IPS-18c (cell line): ENCODE results near the gene ARHGAP26.

Experiments
- H3K4me3 ChIP-seq: 2 replicates; pipeline ENCODE4 v1.7.0; 2013; ENCODE audit warnings: low read depth, mild to moderate bottlenecking, low read length, moderate library complexity; ENCODE audit not compliant: insufficient read depth
- H3K9me3 ChIP-seq: one replicate; pipeline ENCODE4 v1.6.1; 2013; ENCODE audit warnings: mild to moderate bottlenecking, low read length, moderate library complexity; ENCODE audit not compliant: control insufficient read depth, insufficient read depth

Gene ARHGAP26

DNA sequence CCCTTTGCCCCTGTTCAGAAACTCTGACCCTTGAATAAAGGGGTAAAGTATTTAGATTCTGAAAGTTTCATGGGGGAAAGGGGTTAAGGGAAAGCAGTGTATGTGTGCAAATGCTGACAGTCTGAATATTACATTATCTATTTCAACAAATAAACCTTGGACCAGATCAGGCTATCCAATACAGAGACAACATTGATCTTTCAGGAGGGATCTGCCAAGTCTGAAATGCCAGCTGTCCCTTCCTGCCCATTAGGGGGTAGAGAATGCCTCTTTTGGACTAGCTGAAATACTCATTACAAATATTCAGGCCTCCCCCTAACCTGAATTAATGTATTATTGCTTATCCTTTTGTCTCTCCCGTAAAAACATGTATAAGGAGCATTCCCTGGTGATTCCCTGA, 413.8 kb downstream of the ARHGAP26 start:
- Histone ChIP-seq H3K9me3 (no peaks in the 10 kb centered on the region), H3K4me3 (no peak overlapping the region)

- H3K4me3 ChIP-seq: no peak overlapping the region
- no peaks in the 10 kb centered on the region for H3K9me3 ChIP-seq
Measured at GRCh38 chr5:143186623-143187022, 416.4 kb downstream of the ARHGAP26 start.

- H3K9me3 ChIP-seq: no peaks in the 10 kb centered on the region
- H3K4me3 ChIP-seq: no peak overlapping the region
Measured at GRCh38 chr5:143187495-143187894, 417.3 kb downstream of the ARHGAP26 start.

DNA sequence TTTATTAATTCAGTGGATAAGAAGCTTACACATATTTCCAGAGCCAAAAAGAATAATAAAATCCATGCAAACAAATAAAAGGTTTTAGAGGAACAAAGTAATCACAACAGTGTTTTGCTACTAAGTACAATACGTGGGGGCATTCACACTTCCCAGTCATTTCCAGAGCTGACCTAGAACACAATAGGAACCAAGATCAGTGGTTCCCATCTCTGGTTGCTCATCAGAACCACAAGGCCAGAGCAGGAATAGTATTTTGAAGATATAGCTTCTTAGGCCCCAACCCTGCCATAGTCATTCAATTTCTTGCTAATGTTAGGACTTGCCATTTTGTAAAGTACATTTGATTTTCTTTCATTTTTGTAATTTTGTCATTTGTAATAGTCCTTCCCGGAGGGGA, 417.9 kb downstream of the ARHGAP26 start:
- no peaks in the 10 kb centered on the region for H3K9me3 ChIP-seq
- no peak overlapping the region for H3K4me3 ChIP-seq

- no peaks in the 10 kb centered on the region for H3K9me3 ChIP-seq
- H3K4me3 ChIP-seq: no peak overlapping the region
Measured at GRCh38 chr5:143188692-143189091, 418.5 kb downstream of the ARHGAP26 start.

GRCh38 chr5:143190260-143190810, 420.2 kb downstream of the ARHGAP26 start:
- Histone ChIP-seq H3K4me3 (no peak overlapping the region), H3K9me3 (no peaks in the 10 kb centered on the region)

GRCh38 chr5:143191720-143192119, 421.5 kb downstream of the ARHGAP26 start:
- H3K4me3 ChIP-seq: no peak overlapping the region

GRCh38 chr5:143192191-143192900, 422.2 kb downstream of the ARHGAP26 start:
- no peak overlapping the region for H3K4me3 ChIP-seq
- H3K9me3 ChIP-seq: no peaks in the 10 kb centered on the region

More at GRCh38 chr5:143191720-143192119, 421.5 kb downstream of the ARHGAP26 start:
- no peaks in the 10 kb centered on the region for H3K9me3 ChIP-seq

DNA sequence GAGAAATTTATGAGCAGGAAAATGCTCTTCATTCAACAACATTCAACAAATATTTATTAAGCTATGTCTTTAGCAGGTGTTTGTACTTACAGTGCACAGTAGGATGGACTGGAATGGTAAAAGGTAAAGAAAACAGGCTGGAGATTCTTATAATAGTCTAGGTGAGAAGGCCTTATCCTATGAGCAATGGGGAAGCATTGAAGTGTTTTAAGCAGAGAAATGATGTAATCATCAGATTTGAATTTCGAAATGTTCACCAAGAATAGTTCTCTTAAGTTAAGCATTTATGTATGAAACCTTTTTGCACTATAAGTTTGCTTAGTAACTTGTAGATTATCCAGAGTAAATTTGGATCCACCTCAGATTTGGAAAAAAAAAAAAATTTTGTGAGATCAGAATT, 424.0 kb downstream of the ARHGAP26 start:
- H3K9me3 ChIP-seq: no peaks in the 10 kb centered on the region
- H3K4me3 ChIP-seq: no peak overlapping the region

- Histone ChIP-seq H3K9me3 (no peaks in the 10 kb centered on the region), H3K4me3 (no peak overlapping the region)
Measured at GRCh38 chr5:143194713-143195112, 424.5 kb downstream of the ARHGAP26 start.

GRCh38 chr5:143195491-143195890, 425.3 kb downstream of the ARHGAP26 start:
- no peaks in the 10 kb centered on the region for H3K9me3 ChIP-seq
- no peak overlapping the region for H3K4me3 ChIP-seq

DNA sequence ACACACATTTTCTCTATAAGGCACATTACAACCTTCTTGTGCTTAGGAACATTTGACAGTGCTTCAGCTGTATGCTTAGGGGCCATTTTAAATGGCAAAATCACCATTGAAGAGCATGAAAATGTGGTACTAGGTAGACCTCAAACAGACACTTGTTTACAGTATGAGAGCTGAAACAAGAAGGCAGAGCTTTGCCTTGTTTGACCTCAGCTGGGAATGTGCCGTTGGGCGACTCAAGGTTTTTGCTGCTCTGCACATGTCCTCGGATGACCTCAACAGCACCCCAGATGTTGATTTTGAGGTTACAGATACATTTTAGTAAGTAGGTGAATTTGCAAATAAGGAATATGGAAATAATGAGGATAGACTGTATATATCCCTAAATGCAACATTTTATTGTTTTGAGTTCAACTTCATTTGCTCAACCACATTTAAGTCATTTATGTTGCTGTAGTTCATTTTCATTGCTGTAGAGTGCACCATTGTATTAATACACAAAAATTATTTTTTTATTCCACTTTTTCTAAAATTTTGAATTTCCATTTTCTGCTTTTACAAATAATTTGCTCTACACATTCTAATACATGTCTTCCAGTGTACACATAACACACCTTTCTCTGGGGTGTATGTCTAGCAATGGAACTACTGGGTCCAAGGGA, 426.6 kb downstream of the ARHGAP26 start:
- no peaks in the 10 kb centered on the region for H3K9me3 ChIP-seq
- no peak overlapping the region for H3K4me3 ChIP-seq

- Histone ChIP-seq H3K4me3 (no peak overlapping the region), H3K9me3 (no peaks in the 10 kb centered on the region)
Measured at GRCh38 chr5:143197260-143197656, 427.1 kb downstream of the ARHGAP26 start.

DNA sequence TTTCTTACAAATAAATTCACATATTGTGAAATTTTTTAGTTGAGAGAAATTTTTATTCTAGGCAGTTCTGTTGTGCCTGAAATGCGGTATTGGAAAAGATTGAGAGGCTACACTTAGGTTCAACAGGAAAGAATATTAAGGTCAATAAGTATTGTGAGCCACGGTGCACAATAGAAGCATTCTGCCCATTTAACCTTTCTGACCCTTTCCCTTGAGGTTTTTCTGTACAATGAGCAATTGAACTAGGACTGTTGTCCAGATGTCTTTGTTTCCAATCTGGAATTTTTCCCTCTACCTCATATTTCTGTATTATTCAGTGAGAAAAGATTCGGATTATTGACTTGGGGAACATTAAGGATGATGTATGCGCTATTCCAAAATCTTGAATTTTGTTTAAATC, 428.2 kb downstream of the ARHGAP26 start:
- H3K9me3 ChIP-seq: no peaks in the 10 kb centered on the region
- H3K4me3 ChIP-seq: no peak overlapping the region

DNA sequence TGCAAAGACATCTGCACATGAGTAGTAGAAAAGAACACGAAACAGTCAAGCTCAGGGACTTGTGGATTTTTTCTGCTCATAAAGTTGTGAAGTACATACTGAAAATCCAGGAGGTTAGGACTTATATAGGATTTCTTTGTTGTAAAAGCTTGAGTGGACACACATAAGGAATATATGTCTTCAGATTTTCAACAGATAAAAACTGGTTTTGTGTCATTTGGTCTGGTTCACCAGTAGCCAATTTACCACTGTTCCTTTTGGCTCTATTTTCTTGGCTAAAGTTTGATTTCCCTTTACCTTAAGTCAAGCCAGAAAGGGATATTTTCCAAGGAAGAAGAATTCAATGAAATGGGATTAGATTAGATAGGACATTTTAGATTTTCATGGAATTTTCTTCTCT, 429.0 kb downstream of the ARHGAP26 start:
- Histone ChIP-seq H3K9me3 (no peaks in the 10 kb centered on the region), H3K4me3 (no peak overlapping the region)

DNA sequence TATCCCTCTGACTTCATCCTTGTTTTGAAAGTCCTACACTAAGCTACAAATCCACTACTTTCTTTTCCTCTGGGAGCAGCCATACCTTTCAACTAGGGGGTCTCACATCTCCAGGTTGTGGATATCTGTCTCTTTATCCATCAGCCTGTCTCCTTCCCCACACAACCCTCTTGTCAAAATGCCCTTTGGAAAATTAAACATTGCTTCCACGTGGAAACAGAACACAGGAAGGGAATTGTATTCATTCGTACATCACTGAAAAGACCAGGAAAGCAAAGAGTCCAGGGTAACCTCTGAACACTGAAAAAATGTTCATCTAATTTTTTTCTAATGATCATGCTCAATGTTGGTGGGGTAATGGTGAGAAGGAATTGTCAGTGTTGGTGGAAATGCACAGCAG, 429.7 kb downstream of the ARHGAP26 start:
- no peak overlapping the region for H3K4me3 ChIP-seq
- no peaks in the 10 kb centered on the region for H3K9me3 ChIP-seq

DNA sequence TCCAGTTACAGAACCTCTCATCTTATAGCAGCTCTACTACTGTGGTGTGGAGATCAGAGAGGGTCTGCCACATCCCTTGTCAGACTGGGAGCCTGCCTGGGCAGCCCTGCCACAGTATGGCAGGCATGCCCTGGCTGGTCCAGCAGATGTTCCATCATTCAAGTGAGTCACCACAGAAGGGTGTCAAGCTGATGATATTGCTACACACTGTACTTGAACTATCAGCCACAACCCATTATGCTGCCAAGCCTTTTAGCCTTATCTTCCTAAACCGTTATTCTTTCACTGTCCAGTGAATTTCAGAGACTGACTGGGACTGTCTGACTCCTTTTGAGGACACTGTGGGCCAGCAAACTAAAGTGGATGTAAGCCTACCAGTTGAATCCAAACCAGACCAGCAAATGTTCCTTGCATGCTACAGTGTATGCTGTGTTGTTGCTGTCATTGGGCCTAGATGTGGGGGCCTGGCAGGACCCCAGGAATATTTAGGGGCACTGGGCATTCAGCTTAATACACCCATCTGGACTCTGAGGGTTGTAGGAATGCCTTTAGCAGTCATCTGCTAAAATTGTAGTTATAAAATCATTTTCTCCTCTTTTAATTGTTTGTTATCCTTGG, 430.7 kb downstream of the ARHGAP26 start:
- no peaks in the 10 kb centered on the region for H3K9me3 ChIP-seq
- H3K4me3 ChIP-seq: no peak overlapping the region

DNA sequence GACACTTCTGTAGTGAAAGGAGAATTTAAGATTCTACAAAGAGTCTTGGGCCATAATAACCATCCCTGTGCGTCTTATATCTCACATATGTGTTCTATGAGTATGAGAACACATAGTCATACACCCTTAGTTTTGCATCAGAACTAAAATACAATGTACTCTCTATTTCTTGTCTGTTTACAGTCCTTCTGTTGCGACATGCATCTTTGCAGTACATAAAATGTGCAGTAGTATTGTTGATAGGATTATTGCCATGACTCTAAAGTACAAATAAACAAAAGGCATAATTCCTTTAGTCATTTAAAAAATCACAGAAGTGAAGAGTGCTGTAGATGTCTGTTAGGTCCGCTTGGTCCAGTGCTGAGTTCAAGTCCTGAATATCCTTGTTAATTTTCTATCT, 431.4 kb downstream of the ARHGAP26 start:
- Histone ChIP-seq H3K9me3 (no peaks in the 10 kb centered on the region), H3K4me3 (no peak overlapping the region)
